Natural killer cell (primary cell): ENCODE results near the gene CRACR2A. TPM values are rescaled to one million over a fixed set of nuclear protein-coding genes. Genes with fewer than 3 reads are reported as not detected.

ENCODE experiments used
- ATAC-seq, 3 donors: fragments of 150-1000 bp in 2 of 3; fragments of 200-7000 bp in 1 of 3; cut with Tn5 transposase; 1 replicate in 1 of 3; 2 replicates in 2 of 3; pipeline ENCODE4 v1.10.0; 2021; ENCODE audit warnings: mild to moderate bottlenecking in 2 of 3, moderate library complexity in 2 of 3
- DNase-seq, 2 donors: peaks; one replicate each; pipeline versions ENCODE4 v3.0.0 to v3.0.0-alpha.2; 2013 to 2021; ENCODE audit warnings: mixed read lengths in 1 of 2
- H3K27ac ChIP-seq: one replicate; pipeline ENCODE4 v1.5.1; 2013; ENCODE audit warnings: mild to moderate bottlenecking, low read length
- H3K27me3 ChIP-seq: one replicate; pipeline ENCODE4 v1.6.1; 2013; ENCODE audit warnings: low read length; ENCODE audit not compliant: control insufficient read depth, insufficient read depth
- H3K36me3 ChIP-seq: one replicate; pipeline ENCODE4 v1.6.1; 2013; ENCODE audit warnings: low read length; ENCODE audit not compliant: control insufficient read depth, insufficient read depth
- H3K4me1 ChIP-seq: one replicate; pipeline ENCODE4 v1.6.1; 2013; ENCODE audit warnings: low read length; ENCODE audit not compliant: control insufficient read depth, insufficient read depth
- H3K4me3 ChIP-seq: one replicate; pipeline ENCODE4 v1.5.1; 2013; ENCODE audit warnings: low read length
- H3K9me3 ChIP-seq: one replicate; pipeline ENCODE4 v1.6.1; 2013; ENCODE audit warnings: low read length; ENCODE audit not compliant: control insufficient read depth, insufficient read depth
- H3K27ac Mint-ChIP-seq, 2 donors: one replicate each; pipeline ENCODE4 v1.8.0; 2022; ENCODE audit warnings: mild to moderate bottlenecking in 2 of 2, mixed read lengths in 2 of 2, moderate library complexity in 1 of 2
- H3K27me3 Mint-ChIP-seq, 2 donors: one replicate each; pipeline ENCODE4 v1.8.0; 2022; ENCODE audit warnings: low read depth in 2 of 2, mixed read lengths in 2 of 2
- H3K36me3 Mint-ChIP-seq: one replicate; pipeline ENCODE4 v1.8.0; 2022; ENCODE audit warnings: mixed read lengths
- H3K4me1 Mint-ChIP-seq, 2 donors: one replicate each; pipeline ENCODE4 v1.8.0; 2022; ENCODE audit warnings: mixed read lengths in 2 of 2
- H3K4me3 Mint-ChIP-seq: one replicate; pipeline ENCODE4 v1.8.0; 2022; ENCODE audit warnings: mild to moderate bottlenecking, moderate library complexity, mixed read lengths
- H3K9me3 Mint-ChIP-seq, 2 donors: one replicate each; pipeline ENCODE4 v1.8.0; 2022; ENCODE audit warnings: mixed read lengths in 2 of 2
- CTCF ChIP-seq: fragments of 200-600 bp; IDR thresholded peaks from one replicate; pipeline ENCODE4 v1.8.0; 2022; ENCODE audit warnings: antibody characterized with exemption
- WGBS: methylation state at CpG from one replicate; pipeline ENCODE4 v1.1.7; 2013; ENCODE audit warnings: missing lambda C conversion rate; ENCODE audit not compliant: insufficient coverage; 5-methylcytosine and 5-hydroxymethylcytosine counted together
- intact Hi-C: fragments of 100-400 bp; cut with micrococcal nuclease; formaldehyde crosslinking; loops from one replicate; pipeline ENCODE4 v1.14.2; 2022
- total RNA-seq, 4 donors: library from RNA; stranded (reverse); fragments of 120-200 nt in 1 of 4; gene quantifications; one replicate each; pipeline versions ENCODE4 v1.2.3 to v1.2.4, GENCODE V29; 2013 to 2022

The CRACR2A gene
- total RNA-seq, 3 donors from 2014 or later (not counting 1 experiment from before 2014, with no cell fraction given): 59.8 to 94.4 (median 80.5) TPM

GRCh38 chr12:3713947-3714346 lies 39.0 kb downstream of the CRACR2A start:
- H3K27me3 Mint-ChIP-seq: no peaks in the 10 kb centered on the region
- Histone ChIP-seq H3K4me1 (peaks cover 3% of the 10 kb centered on the region), H3K4me3 (no peak overlapping the region), H3K27ac (no peak overlapping the region), H3K9me3 (no peaks in the 10 kb centered on the region), H3K36me3 (peaks cover 22% of the 10 kb centered on the region), H3K27me3 (no peaks in the 10 kb centered on the region)
- H3K4me1 Mint-ChIP-seq: peaks cover 20 to 45% of the 10 kb centered on the region in 2 donors
- ATAC-seq (no peak), DNase-seq (no peak)
- H3K4me3 Mint-ChIP-seq: no peak overlapping the region
- WGBS: 92% methylated on average over 2 of the region's 2 CpGs
- no peaks in the 10 kb centered on the region for H3K9me3 Mint-ChIP-seq
- no peak for TF ChIP-seq CTCF
- intact Hi-C loops: no loop called here
- H3K27ac Mint-ChIP-seq: no peak overlapping the region
- no peaks in the 10 kb centered on the region for H3K36me3 Mint-ChIP-seq

GRCh38 chr12:3713483-3713882 lies 39.4 kb downstream of the CRACR2A start:
- no peak for TF ChIP-seq CTCF
- Histone ChIP-seq H3K4me3 (no peak overlapping the region), H3K4me1 (peaks cover under 1% of the 10 kb centered on the region), H3K9me3 (no peaks in the 10 kb centered on the region), H3K27me3 (no peaks in the 10 kb centered on the region), H3K27ac (no peak overlapping the region), H3K36me3 (peaks cover 26% of the 10 kb centered on the region)
- ATAC-seq (no peak), DNase-seq (no peak)
- Mint-ChIP-seq H3K27me3 (no peaks in the 10 kb centered on the region), H3K36me3 (no peaks in the 10 kb centered on the region), H3K4me1 (peaks cover 19 to 41% of the 10 kb centered on the region in 2 donors), H3K4me3 (no peak overlapping the region), H3K27ac (no peak overlapping the region), H3K9me3 (no peaks in the 10 kb centered on the region)
- WGBS: 96% methylated on average over 4 of the region's 4 CpGs
- intact Hi-C loops: no loop called here

- Histone ChIP-seq H3K27me3 (no peaks in the 10 kb centered on the region), H3K4me1 (no peaks in the 10 kb centered on the region), H3K36me3 (peaks cover 26% of the 10 kb centered on the region), H3K27ac (no peak overlapping the region), H3K4me3 (no peak overlapping the region), H3K9me3 (no peaks in the 10 kb centered on the region)
- Mint-ChIP-seq H3K9me3 (no peaks in the 10 kb centered on the region), H3K27me3 (no peaks in the 10 kb centered on the region), H3K4me1 (peaks cover 22 to 33% of the 10 kb centered on the region in 2 donors), H3K36me3 (no peaks in the 10 kb centered on the region), H3K4me3 (no peak overlapping the region), H3K27ac (peak overlapping the region; percentile 14 to 45)
- ATAC-seq: no peak
- WGBS: 96% methylated on average over 3 of the region's 3 CpGs
- no peak for DNase-seq
- intact Hi-C loops: no loop called here
- TF ChIP-seq CTCF: no peak
These were observed 40.5 kb downstream of the CRACR2A start for GRCh38 chr12:3712209-3712992.

- ATAC-seq (no peak), DNase-seq (no peak)
- no peaks in the 10 kb centered on the region for H3K9me3 ChIP-seq
- H3K27ac ChIP-seq: peak overlapping the region; percentile 22
- H3K27me3 ChIP-seq: no peaks in the 10 kb centered on the region
- no peak for TF ChIP-seq CTCF
- no peaks in the 10 kb centered on the region for H3K36me3 Mint-ChIP-seq
- peaks cover 4% of the 10 kb centered on the region for H3K4me1 ChIP-seq
- peak overlapping the region; percentile 93 to 94 for H3K27ac Mint-ChIP-seq
- no peaks in the 10 kb centered on the region for H3K9me3 Mint-ChIP-seq
- WGBS: 92% methylated on average over 4 of the region's 4 CpGs
- peaks cover 38 to 45% of the 10 kb centered on the region in 2 donors for H3K4me1 Mint-ChIP-seq
- H3K36me3 ChIP-seq: peaks cover 10% of the 10 kb centered on the region
- H3K4me3 ChIP-seq: no peak overlapping the region
- H3K4me3 Mint-ChIP-seq: peak overlapping the region; percentile 75
- H3K27me3 Mint-ChIP-seq: no peaks in the 10 kb centered on the region
- intact Hi-C loops: loop anchor here (10.0 kb wide), 1 partner anchor 49 kb away; the partner anchor contains the start of gene CRACR2A
These were observed 47.6 kb downstream of the CRACR2A start for GRCh38 chr12:3705354-3705675.
